ENCODE data around the gene SH3PXD2B.
A peak's percentile ranks its signal among the peaks of the same experiment; 100 is the strongest.
"Not testable (repeated sequence)": the region's sequence is repeated elsewhere in the genome, so short reads cannot be mapped to it uniquely, and the experiment has no call there.

Gene SH3PXD2B

DNA sequence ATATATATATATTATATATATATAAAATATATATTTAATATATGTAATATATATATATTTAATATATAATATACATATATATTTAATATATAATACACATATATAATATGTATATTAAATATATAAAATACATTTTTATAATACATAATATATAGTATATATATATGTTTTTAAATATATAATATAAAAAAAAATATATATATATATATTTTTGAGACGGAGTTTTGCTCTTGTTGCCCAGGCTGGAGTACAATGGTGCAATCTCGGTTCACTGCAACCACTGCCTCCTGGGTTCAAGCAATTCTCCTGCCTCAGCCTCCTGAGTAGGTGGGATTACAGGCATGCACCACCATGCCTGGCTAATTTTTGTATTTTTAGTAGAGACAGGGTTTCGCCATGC is 85.6 kb downstream of the SH3PXD2B start:
- DNase-seq (ENCODE audit: low spot score), result not testable (repeated sequence)

GRCh38 chr5:172365948-172366608 is 88.2 kb downstream of the SH3PXD2B start:
- no peak for DNase-seq (ENCODE audit: low spot score)

GRCh38 chr5:172364773-172365172 is 89.6 kb downstream of the SH3PXD2B start:
- DNase-seq (ENCODE audit: low spot score), result no peak

- DNase-seq (ENCODE audit: low spot score), result no peak
Measured at GRCh38 chr5:172362755-172363154, 91.6 kb downstream of the SH3PXD2B start.

- DNase-seq (ENCODE audit: low spot score), result peak; percentile 86
Measured at GRCh38 chr5:172361566-172362238, 92.6 kb downstream of the SH3PXD2B start.

- no peak for DNase-seq (ENCODE audit: low spot score)
Measured at GRCh38 chr5:172358345-172358744, 96.0 kb downstream of the SH3PXD2B start.

DNA sequence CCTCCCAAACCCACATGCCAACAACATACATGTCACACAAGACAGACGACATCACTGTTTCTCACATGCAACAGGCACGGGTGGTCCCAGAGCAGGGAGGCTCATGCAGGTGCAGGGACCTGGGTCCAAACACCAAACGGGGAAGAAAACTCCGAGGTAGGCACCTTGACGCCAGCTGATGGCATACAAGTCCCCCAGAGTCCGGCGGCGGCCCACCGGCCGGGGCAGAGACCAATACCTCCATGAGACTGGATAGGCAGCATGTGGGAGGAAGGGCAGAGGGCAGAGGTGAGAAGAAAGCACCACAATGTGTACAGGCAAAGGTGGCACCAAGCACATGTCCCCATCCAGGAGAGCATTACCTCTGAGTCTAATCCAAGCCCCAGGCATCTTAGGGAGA is 97.8 kb downstream of the SH3PXD2B start:
- DNase-seq (ENCODE audit: low spot score), result no peak

- no peak for DNase-seq (ENCODE audit: low spot score)
Measured at GRCh38 chr5:172356047-172356446, 98.3 kb downstream of the SH3PXD2B start.

- no peak for DNase-seq (ENCODE audit: low spot score)
Measured at GRCh38 chr5:172353846-172354245, 100.5 kb downstream of the SH3PXD2B start.

DNA sequence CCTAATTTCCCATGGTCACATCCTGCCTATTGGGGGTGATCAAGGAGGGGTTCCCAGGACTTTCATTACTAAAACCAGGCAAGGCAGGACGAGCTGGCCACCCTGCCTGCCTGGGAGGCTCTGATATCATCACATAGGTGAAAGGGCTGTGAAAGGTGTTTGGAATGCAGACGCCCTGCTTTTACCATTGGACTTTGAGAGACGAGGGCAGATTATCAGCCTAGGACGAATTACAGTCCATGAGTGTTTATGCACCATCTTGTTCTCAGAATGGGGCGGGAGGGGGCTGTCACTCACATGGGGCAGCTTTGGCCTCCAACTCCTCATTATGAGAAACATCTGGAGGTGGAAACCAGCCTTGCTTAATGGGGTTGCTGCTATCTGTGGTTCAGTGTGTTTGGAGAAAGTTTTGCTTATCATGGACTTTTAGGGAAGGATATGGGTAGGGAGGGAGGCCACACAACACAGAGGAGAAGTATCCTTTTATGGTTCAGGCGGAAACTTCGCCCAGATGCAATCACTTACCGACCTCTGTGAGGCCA is 101.0 kb downstream of the SH3PXD2B start:
- no peak for DNase-seq (ENCODE audit: low spot score)

DNA sequence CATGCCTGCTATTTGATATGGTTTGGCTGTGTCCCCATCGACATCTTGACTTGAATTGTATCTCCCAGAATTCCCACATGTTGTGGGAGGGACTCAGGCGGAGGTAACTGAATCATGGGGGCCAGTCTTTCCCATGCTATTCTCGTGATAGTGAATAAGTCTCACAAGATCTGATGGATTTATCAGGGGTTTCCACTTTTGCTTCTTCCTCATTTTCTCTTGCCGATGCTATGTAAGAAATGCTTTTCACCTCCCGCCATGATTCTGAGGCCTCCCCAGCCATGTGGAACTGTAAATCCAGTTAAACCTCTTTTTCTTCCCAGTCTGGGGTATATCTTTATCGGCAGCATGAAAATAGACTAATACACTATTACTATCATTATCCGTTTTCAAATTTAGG is 101.8 kb downstream of the SH3PXD2B start:
- not testable (repeated sequence) for DNase-seq (ENCODE audit: low spot score)

- no peak for DNase-seq (ENCODE audit: low spot score)
Measured at GRCh38 chr5:172351240-172351778, 103.0 kb downstream of the SH3PXD2B start.

DNA sequence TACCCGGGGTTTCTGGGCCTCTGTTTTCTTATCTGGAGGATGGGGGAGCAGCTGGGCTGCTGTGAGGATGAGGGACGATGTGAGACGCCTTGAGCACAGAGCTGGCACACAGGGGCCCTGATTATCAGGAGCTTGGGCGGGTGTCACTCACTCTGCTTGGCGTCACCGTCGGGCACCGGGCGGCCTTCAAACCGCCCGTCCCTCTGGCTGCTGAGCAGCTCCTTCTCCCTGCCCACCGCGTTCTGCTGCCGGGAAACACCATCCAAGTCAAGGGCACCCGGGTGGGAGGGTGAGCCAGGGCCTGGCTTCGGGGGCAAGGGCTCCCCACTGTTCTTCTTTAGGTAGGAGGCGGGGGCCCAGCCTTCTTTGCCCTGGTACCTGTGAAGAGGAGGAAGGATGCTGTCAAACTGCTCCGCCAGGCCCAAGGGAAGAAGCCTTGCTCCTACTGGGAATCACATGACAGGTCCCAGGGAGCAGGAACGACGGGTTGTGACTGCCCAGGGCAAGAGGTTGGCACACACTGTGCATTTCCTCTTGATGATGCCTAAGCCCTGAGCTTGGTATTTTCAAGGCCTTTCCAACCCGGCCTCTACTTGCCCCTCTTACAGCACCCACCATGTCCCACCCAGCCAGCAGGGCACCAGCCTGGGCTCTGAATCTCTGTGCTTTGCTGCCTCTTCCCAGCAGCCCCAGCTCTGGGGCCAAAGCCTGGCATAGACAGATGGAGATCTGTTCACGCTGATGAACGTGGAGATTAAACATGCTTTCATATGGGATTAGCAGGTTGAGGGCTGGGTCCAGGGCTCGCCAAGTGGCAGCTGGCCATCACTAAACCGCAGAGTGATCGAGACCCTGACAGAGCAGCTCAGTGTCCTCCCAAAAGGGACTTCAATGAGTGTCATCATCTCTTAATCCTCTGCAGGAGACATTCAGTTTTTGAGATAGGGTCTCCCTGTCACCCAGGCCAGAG is 103.8 kb downstream of the SH3PXD2B start:
- DNase-seq (ENCODE audit: low spot score), result no peak

GRCh38 chr5:172348733-172349132 is 105.6 kb downstream of the SH3PXD2B start:
- DNase-seq (ENCODE audit: low spot score), result not testable (repeated sequence)

DNA sequence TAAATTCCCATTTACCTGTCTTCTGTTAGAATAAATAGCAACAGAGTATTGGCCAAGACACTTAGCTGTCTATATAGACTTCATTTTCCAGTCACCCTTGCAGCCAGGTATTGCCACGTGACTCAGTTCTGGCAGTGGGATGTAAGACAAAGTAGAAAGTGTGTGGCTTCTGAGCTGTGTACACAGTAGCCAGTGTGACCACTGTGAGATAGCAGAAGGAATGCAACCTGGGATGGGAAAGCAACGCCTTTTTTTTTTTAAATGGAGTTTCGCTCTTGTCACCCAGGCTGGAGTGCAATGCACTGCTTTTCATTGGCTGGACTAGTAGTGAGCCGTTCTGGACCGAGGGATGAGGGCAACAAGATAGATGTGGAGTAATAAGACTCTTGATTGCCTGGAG is 106.2 kb downstream of the SH3PXD2B start:
- no peak for DNase-seq (ENCODE audit: low spot score)

DNA sequence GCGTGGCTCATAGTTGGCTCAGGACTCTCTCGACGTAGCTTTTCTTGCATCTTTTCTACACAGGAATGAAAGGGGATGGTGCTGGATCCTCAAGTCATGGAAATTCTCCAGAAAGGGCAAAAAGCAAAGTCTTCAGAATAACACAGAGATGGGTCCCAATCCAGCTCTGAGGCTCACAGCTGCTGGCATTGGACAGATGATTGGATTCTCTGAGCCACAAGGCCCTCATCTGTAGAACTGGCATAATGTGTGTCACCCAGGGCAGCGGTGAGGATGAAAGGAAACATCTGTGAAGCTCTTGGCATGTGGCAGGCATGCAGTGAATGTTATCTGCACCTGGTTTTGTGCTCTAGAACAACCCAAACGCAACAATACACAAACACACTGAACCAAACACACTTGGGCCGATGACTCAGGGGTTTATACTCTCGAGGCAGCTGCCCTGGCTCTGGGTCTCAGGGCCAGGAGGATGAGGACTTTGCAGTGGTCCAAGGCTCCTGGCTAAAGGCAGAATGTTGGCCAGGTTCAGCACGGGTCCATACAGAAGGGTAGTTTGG is 106.8 kb downstream of the SH3PXD2B start:
- DNase-seq (ENCODE audit: low spot score), result no peak

- DNase-seq (ENCODE audit: low spot score), result no peak
Measured at GRCh38 chr5:172345881-172346280, 108.4 kb downstream of the SH3PXD2B start.

DNA sequence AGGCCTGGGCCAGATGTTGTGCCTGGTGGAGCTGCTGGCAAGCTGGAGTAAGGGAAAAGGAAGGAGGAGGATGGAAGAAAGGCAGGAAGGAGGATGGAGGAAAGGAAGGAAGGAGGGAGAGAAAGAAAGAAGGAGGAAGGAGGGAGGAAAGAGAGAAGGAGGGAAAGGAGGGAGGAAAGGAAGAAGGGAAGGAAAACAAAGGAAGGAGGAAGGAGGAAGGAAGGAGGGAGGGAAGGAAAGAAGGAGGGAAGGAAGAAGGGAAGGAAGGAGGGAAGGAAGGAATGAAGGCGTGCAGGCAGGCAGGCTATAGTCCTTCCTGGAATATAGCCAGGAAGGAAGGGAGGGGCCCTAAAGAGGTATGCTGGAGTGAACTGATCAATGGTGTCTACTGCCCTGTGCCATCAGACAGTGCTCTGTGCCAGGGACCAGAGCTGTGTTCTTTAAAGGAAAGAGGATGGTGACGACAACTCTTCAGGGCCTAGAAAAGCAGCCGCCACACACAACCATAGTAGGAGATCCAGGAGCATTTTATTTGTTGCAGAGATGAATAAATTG is 109.4 kb downstream of the SH3PXD2B start:
- DNase-seq (ENCODE audit: low spot score), result no peak

- no peak for DNase-seq (ENCODE audit: low spot score)
Measured at GRCh38 chr5:172343741-172344140, 110.6 kb downstream of the SH3PXD2B start.

DNA sequence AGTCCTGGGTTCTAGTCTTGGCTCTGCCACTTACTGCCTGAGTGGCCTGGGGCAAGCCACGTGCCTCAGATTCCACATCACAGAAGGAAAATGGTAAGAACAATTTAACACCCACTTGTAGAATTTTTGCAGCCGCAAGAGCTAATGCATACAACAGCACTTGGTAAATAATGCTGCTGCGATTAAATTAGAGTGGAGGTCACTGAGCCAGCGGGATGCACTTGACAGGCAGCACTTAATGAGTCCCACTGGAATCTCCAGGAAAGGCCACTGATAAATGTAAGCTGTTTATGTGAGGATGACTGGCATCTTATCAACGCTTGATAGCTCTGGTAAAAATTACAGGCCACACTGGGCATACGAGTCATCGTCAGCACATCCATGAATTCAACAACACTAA is 111.4 kb downstream of the SH3PXD2B start:
- no peak for DNase-seq (ENCODE audit: low spot score)
